CD1c-positive myeloid dendritic cell (primary cell): ENCODE data around the gene ARHGAP26.

Source experiments
- DNase-seq: peaks from one replicate; pipeline ENCODE4 v3.0.0-alpha.2; 2016; ENCODE audit errors: extremely low spot score

The ARHGAP26 gene

GRCh38 chr5:143013176-143013891 lies 243.2 kb downstream of the ARHGAP26 start:
- DNase-seq: no peak

- DNase-seq: no peak
Measured at GRCh38 chr5:143014017-143014651, 244.0 kb downstream of the ARHGAP26 start.

GRCh38 chr5:143016777-143017516 lies 246.8 kb downstream of the ARHGAP26 start:
- peak; percentile 39 for DNase-seq

GRCh38 chr5:143017541-143017940 lies 247.4 kb downstream of the ARHGAP26 start:
- DNase-seq: no peak

- no peak for DNase-seq
Measured at GRCh38 chr5:143017992-143018391, 247.8 kb downstream of the ARHGAP26 start.

GRCh38 chr5:143019157-143019556 lies 249.0 kb downstream of the ARHGAP26 start:
- DNase-seq: no peak

GRCh38 chr5:143019614-143020515 lies 249.7 kb downstream of the ARHGAP26 start:
- no peak for DNase-seq

- no peak for DNase-seq
Measured at GRCh38 chr5:143021595-143021994, 251.4 kb downstream of the ARHGAP26 start.

- no peak for DNase-seq
Measured at GRCh38 chr5:143023411-143024096, 253.4 kb downstream of the ARHGAP26 start.

GRCh38 chr5:143024228-143024920 lies 254.2 kb downstream of the ARHGAP26 start:
- DNase-seq: no peak

GRCh38 chr5:143025376-143025775 lies 255.2 kb downstream of the ARHGAP26 start:
- no peak for DNase-seq

GRCh38 chr5:143025971-143026370 lies 255.8 kb downstream of the ARHGAP26 start:
- DNase-seq: no peak

- DNase-seq: no peak
Measured at GRCh38 chr5:143026380-143026779, 256.2 kb downstream of the ARHGAP26 start.

GRCh38 chr5:143029293-143029692 lies 259.1 kb downstream of the ARHGAP26 start:
- no peak for DNase-seq

- DNase-seq: no peak
Measured at GRCh38 chr5:143030349-143030748, 260.2 kb downstream of the ARHGAP26 start.

- no peak for DNase-seq
Measured at GRCh38 chr5:143031781-143032580, 261.8 kb downstream of the ARHGAP26 start.

- DNase-seq: no peak
Measured at GRCh38 chr5:143032581-143032836, 262.3 kb downstream of the ARHGAP26 start.

- no peak for DNase-seq
Measured at GRCh38 chr5:143033535-143034250, 263.5 kb downstream of the ARHGAP26 start.
